Dendritic cell treated with granulocyte-macrophage colony-stimulating factor and Interleukin-4, amounts not matched to agents 40 ng/mL and 50 ng/mL, for 4 days (primary cell): Measurements from ENCODE around the gene EMC1.

Experiments used
- H3K27ac Mint-ChIP-seq: one replicate; pipeline ENCODE4 v1.8.0; 2022; ENCODE audit warnings: mild to moderate bottlenecking, mixed read lengths
- H3K27me3 Mint-ChIP-seq: one replicate; pipeline ENCODE4 v1.8.0; 2022; ENCODE audit warnings: mild to moderate bottlenecking, mixed read lengths
- H3K36me3 Mint-ChIP-seq: one replicate; pipeline ENCODE4 v1.8.0; 2022; ENCODE audit warnings: low read depth, mixed read lengths
- H3K4me1 Mint-ChIP-seq: one replicate; pipeline ENCODE4 v1.8.0; 2022; ENCODE audit warnings: low read depth, mixed read lengths
- H3K4me3 Mint-ChIP-seq: one replicate; pipeline ENCODE4 v1.8.0; 2022; ENCODE audit warnings: mild to moderate bottlenecking, moderate library complexity, mixed read lengths
- H3K9me3 Mint-ChIP-seq: one replicate; pipeline ENCODE4 v1.8.0; 2022; ENCODE audit warnings: mixed read lengths
- intact Hi-C: fragments of 100-400 bp; cut with micrococcal nuclease; formaldehyde crosslinking; loops from one replicate; pipeline ENCODE4 v1.15.0; 2022

EMC1 gene

DNA sequence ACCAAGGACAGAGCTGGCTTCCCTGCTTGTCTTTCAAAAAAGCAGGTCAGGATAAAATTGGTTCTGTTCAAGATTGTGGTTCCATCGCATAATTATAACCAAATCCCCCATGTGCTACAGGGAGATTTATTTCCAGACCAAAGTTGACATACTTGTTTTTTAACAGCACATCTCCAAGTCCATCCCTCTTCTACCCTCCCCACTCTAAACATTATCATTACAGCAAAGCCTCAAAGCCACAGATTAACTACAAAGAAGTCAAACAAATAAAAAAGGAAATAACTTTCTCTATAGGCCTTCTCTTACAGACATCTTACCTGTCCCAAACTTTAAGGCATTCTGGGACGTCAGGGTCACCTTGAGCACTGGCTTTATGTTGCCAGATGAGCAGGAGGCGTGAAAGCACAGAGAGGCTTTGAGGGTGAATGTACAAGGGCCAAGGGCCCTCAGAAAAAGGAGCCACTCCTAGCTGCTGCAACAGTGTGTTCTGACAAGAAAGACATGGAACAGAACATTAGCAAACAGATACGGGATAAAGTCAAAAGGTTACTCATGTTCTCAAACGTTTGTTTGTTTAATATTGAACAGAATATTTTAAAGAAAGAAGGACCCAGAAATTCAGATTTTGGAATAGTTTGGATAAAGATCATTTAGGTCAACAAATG lies 72.5 kb downstream of the EMC1 start:
- Mint-ChIP-seq H3K36me3 (peaks cover 99% of the 10 kb centered on the region), H3K27ac (no peak overlapping the region), H3K27me3 (no peaks in the 10 kb centered on the region), H3K4me1 (no peaks in the 10 kb centered on the region), H3K4me3 (no peak overlapping the region), H3K9me3 (no peaks in the 10 kb centered on the region)
- intact Hi-C loops = no loop called here

DNA sequence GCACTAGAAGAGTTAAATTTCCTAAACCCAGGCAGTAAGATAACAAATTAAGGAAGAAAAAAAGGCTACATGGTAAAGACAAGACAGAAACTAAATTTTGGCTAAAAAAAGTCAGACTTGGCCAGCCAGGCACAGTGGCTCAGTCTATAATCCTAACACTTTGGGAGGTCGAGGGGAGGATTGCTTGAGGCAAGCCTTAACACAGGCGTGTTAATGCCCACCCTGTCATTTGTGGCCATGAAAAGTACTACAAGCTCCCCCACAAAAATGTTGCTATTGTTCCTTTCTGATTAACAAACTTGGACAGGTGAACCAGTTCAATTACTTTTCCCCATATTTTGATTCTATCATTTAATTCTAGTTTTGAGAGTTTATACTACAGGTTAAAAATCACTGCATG lies 73.5 kb downstream of the EMC1 start:
- intact Hi-C loops = no loop called here
- Mint-ChIP-seq H3K27ac (no peak overlapping the region), H3K4me3 (no peak overlapping the region)

DNA sequence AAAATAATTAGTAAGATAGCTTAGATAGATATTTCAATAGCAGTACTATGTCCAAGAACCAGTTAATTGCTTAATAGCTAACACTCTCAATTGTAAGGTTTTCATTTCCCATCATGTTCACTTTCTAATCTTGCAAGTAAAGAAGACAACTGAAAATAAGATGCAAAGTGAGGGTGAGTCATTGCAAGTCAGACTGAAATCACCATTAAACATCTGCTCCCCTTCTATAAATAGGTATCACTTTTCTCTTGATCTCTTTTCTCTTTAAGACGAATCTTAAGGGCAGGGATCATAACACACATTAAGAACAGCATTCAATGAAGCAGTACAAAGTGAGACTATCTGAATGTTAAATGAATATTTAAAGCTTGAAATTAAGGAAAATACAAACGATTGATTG lies 81.7 kb downstream of the EMC1 start:
- Mint-ChIP-seq H3K4me1 (peaks cover 14% of the 10 kb centered on the region), H3K36me3 (peaks cover 100% of the 10 kb centered on the region), H3K27me3 (no peaks in the 10 kb centered on the region), H3K4me3 (no peak overlapping the region), H3K27ac (no peak overlapping the region), H3K9me3 (no peaks in the 10 kb centered on the region)
- intact Hi-C loops = no loop called here

More for the DNA sequence above, 73.5 kb downstream of the EMC1 start:
- Mint-ChIP-seq H3K36me3 (peaks cover 99% of the 10 kb centered on the region), H3K4me1 (no peaks in the 10 kb centered on the region), H3K9me3 (no peaks in the 10 kb centered on the region), H3K27me3 (no peaks in the 10 kb centered on the region)

DNA sequence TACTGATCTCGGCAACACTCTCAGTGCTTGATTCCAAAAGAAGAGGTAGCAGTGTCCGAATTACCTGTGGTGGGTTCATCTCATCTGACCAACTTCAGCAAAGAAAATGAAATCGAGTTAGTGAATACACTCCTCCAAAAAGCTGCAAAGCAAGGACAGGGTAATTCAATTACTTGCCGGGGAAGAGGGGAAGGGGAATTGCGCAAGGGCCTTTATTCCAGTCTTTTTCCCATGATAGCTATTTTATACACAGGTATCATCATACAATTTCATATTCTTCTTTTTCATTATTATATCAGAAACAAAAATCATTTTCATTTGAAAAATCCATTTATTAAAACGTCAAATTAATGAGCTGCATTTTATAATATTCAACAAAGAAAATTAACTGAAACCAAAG lies 84.2 kb downstream of the EMC1 start:
- H3K36me3 Mint-ChIP-seq = peaks cover 100% of the 10 kb centered on the region

GRCh38 chr1:19166066-19166465 lies 85.3 kb downstream of the EMC1 start:
- Mint-ChIP-seq H3K4me1 (peaks cover 14% of the 10 kb centered on the region), H3K27ac (no peak overlapping the region), H3K36me3 (peaks cover 100% of the 10 kb centered on the region), H3K4me3 (no peak overlapping the region), H3K27me3 (no peaks in the 10 kb centered on the region), H3K9me3 (no peaks in the 10 kb centered on the region)
- intact Hi-C loops = no loop called here

More for the DNA sequence above, 84.2 kb downstream of the EMC1 start:
- Mint-ChIP-seq H3K27me3 (no peaks in the 10 kb centered on the region), H3K9me3 (no peaks in the 10 kb centered on the region), H3K4me1 (peaks cover 14% of the 10 kb centered on the region), H3K27ac (no peak overlapping the region), H3K4me3 (no peak overlapping the region)
- intact Hi-C loops = no loop called here
